ENCODE results near the gene GPI. TPM values are rescaled to one million over a fixed set of nuclear protein-coding genes. Genes with fewer than 3 reads are reported as not detected.

GPI gene
- total RNA-seq, 4 donors from 2014 or later: 88.1 to 324 (median 150) TPM

GRCh38 chr19:34386645-34387445, 21.8 kb downstream of the GPI start:
- TF ChIP-seq CTCF (IDR thresholded peaks at IDR 0.05; ENCODE audit: low read depth): no peak

- TF ChIP-seq CTCF (IDR thresholded peaks at IDR 0.05; ENCODE audit: low read depth): no peak
Observed at GRCh38 chr19:34387446-34387810, 22.4 kb downstream of the GPI start.

- no peak for TF ChIP-seq CTCF (IDR thresholded peaks at IDR 0.05; ENCODE audit: low read depth)
Observed at GRCh38 chr19:34391813-34392212, 26.8 kb downstream of the GPI start.

- TF ChIP-seq CTCF (IDR thresholded peaks at IDR 0.05; ENCODE audit: low read depth): no peak
Observed at GRCh38 chr19:34393031-34393430, 28.0 kb downstream of the GPI start.

- TF ChIP-seq CTCF (IDR thresholded peaks at IDR 0.05; ENCODE audit: low read depth): no peak
Observed at GRCh38 chr19:34393629-34394028, 28.6 kb downstream of the GPI start.

- TF ChIP-seq CTCF (IDR thresholded peaks at IDR 0.05; ENCODE audit: low read depth): no peak
Observed at GRCh38 chr19:34397853-34398252, 32.9 kb downstream of the GPI start.

GRCh38 chr19:34399886-34400285, 34.9 kb downstream of the GPI start:
- no peak for TF ChIP-seq CTCF (IDR thresholded peaks at IDR 0.05; ENCODE audit: low read depth)
